HepG2 (cell line): ENCODE results near the gene C16orf95. TPM values are rescaled to one million over a fixed set of nuclear protein-coding genes. Genes with fewer than 3 reads are reported as not detected.
A peak's percentile ranks its signal among the peaks of the same experiment; 100 is the strongest.

ENCODE experiments used
- ATAC-seq: fragments of 200-7000 bp; cut with Tn5 transposase; 3 replicates; pipeline ENCODE4 v1.9.1; 2020; ENCODE audit warnings: mild to moderate bottlenecking, moderate library complexity
- BruUV-seq: library from RNA; stranded (reverse); fragments of 400-500 nt; replicated peaks from 2 replicates; lab custom pipeline; 2021; lab: Mats Ljungman, UMichigan
- CTCF ChIA-PET: fragments of 300-600 bp; formaldehyde crosslinking; extraction: SDS; loops from one replicate; lab custom pipeline; 2021; ENCODE audit warnings: low total read pairs, inconsistent platforms, low intra/inter-chr PET ratio; lab: Yijun Ruan, JAX
- POLR2A ChIA-PET: fragments of 350-600 bp; sonication (Branson Sonifier 250); formaldehyde crosslinking; loops from one replicate; lab custom pipeline; 2020; ENCODE audit warnings: antibody characterized with exemption, inconsistent platforms; lab: Yijun Ruan, JAX
- DNase-seq: peaks from one replicate; pipeline ENCODE4 v3.0.0-alpha.2; 2015; ENCODE audit warnings: low spot score
- FAIRE-seq: peaks from 3 replicates; lab custom pipeline; 2011; peaks lifted over from hg19 to GRCh38; lab: Jason Lieb, UNC
- H2AFZ ChIP-seq: one replicate; pipeline ENCODE4 v1.6.1; 2011; ENCODE audit warnings: low read length, inconsistent platforms
- H3K27ac ChIP-seq: fragments of 300-600 bp; 3 replicates; pipeline ENCODE4 v1.8.0; 2011; ENCODE audit warnings: mixed run types, mild to moderate bottlenecking, mixed read lengths, low read length, inconsistent platforms; ENCODE audit not compliant: insufficient read depth; ENCODE audit errors: extremely low read length
- H3K27me3 ChIP-seq, 2 experiments: fragments of 200-600 bp in 1 of 2; 2 replicates in 1 of 2; 3 replicates in 1 of 2; pipeline versions ENCODE4 v1.6.0 to v1.8.0; 2011; ENCODE audit warnings: low read length in 2 of 2, mild to moderate bottlenecking in 2 of 2, moderate library complexity in 2 of 2, inconsistent platforms in 1 of 2; ENCODE audit not compliant: insufficient read depth in 2 of 2, control insufficient read depth in 1 of 2
- H3K36me3 ChIP-seq, 2 experiments: fragments of 200-600 bp in 1 of 2; replicated peaks in 1 of 2; 2 replicates in 1 of 2; 3 replicates in 1 of 2; pipeline versions ENCODE4 v1.5.1 to v1.8.0; 2011; ENCODE audit warnings: low read length in 2 of 2, inconsistent platforms in 1 of 2; ENCODE audit not compliant: insufficient read depth in 2 of 2, control insufficient read depth in 1 of 2
- H3K4me1 ChIP-seq: 2 replicates; pipeline ENCODE4 v1.5.1; 2012; ENCODE audit warnings: low read length, inconsistent platforms; ENCODE audit not compliant: insufficient read depth
- H3K4me2 ChIP-seq: 2 replicates; pipeline ENCODE4 v1.6.0; 2011; ENCODE audit warnings: low read depth, low read length, inconsistent platforms
- H3K4me3 ChIP-seq, 3 experiments: fragments of 200-600 bp in 1 of 3; sonication (generic), shearing (Covaris generic) in 1 of 3; replicated peaks in 1 of 3; 2 replicates each; pipeline ENCODE4 v1.5.1; 2011 to 2016; ENCODE audit warnings: low read length in 3 of 3, inconsistent platforms in 2 of 3, low read depth in 2 of 3, mild to moderate bottlenecking in 2 of 3, control low read depth in 1 of 3, mixed read lengths in 1 of 3; ENCODE audit not compliant: insufficient read depth in 1 of 3
- H3K79me2 ChIP-seq: one replicate; pipeline ENCODE4 v1.6.1; 2011; ENCODE audit warnings: low read length, inconsistent platforms; ENCODE audit not compliant: insufficient read depth
- H3K9ac ChIP-seq: 2 replicates; pipeline ENCODE4 v1.6.0; 2011; ENCODE audit warnings: mild to moderate bottlenecking, low read depth, low read length, inconsistent platforms; ENCODE audit not compliant: insufficient read depth
- H3K9me3 ChIP-seq: 2 replicates; pipeline ENCODE4 v1.5.1; 2012; ENCODE audit warnings: mild to moderate bottlenecking, low read length
- H4K20me1 ChIP-seq: 2 replicates; pipeline ENCODE4 v1.6.0; 2011; ENCODE audit warnings: inconsistent platforms, mild to moderate bottlenecking, low read length, moderate library complexity; ENCODE audit not compliant: insufficient read depth
- FOXC1 ChIP-seq: sonication (generic); formaldehyde crosslinking; IDR thresholded peaks from 2 replicates; pipeline ENCODE4 v1.8.0; 2022; ENCODE audit warnings: mild to moderate bottlenecking, missing genetic modification reagents, borderline replicate concordance
- NFKB2 ChIP-seq: sonication (generic); formaldehyde crosslinking; IDR thresholded peaks from 2 replicates; pipeline ENCODE4 v1.4.0; 2020; ENCODE audit warnings: missing genetic modification reagents, borderline replicate concordance
- POLR2G ChIP-seq: fragments of 200-400 bp; formaldehyde crosslinking; IDR thresholded peaks from 2 replicates; pipeline ENCODE4 v1.6.1; 2018; ENCODE audit warnings: mild to moderate bottlenecking, low read depth, low read length, moderate library complexity
- SUZ12 ChIP-seq: fragments of 150-350 bp; IDR thresholded peaks from 2 replicates; pipeline ENCODE4 v1.6.1; 2014; ENCODE audit warnings: low read depth, low read length
- TRIM24 ChIP-seq: sonication (generic); formaldehyde crosslinking; IDR thresholded peaks from 2 replicates; pipeline ENCODE4 v1.8.0; 2022; ENCODE audit warnings: mild to moderate bottlenecking, missing genetic modification reagents
- ZBTB38 ChIP-seq: sonication (generic); formaldehyde crosslinking; IDR thresholded peaks from 2 replicates; pipeline ENCODE4 v1.5.1; 2020; ENCODE audit warnings: mild to moderate bottlenecking, missing genetic modification reagents
- ZHX1 ChIP-seq: sonication (generic); formaldehyde crosslinking; IDR thresholded peaks from 2 replicates; pipeline ENCODE4 v1.8.1; 2022; ENCODE audit warnings: low read depth, mild to moderate bottlenecking, missing genetic modification reagents
- ZNF230 ChIP-seq: sonication (generic); formaldehyde crosslinking; IDR thresholded peaks from 2 replicates; pipeline ENCODE4 v1.4.0; 2020; ENCODE audit warnings: mild to moderate bottlenecking, missing genetic modification reagents
- ZNF768 ChIP-seq: sonication (generic); formaldehyde crosslinking; IDR thresholded peaks from 2 replicates; pipeline ENCODE4 v1.4.0; 2020; ENCODE audit warnings: missing genetic modification reagents
- ZSCAN25 ChIP-seq: sonication (generic); formaldehyde crosslinking; IDR thresholded peaks from 2 replicates; pipeline ENCODE4 v1.8.0; 2022; ENCODE audit warnings: mild to moderate bottlenecking, missing genetic modification reagents
- ZZZ3 ChIP-seq: sonication (generic); formaldehyde crosslinking; IDR thresholded peaks from 2 replicates; pipeline ENCODE4 v1.4.0; 2020; ENCODE audit warnings: missing genetic modification reagents, mild to moderate bottlenecking, borderline replicate concordance
- WGBS: methylation state at CpG from one replicate; pipeline ENCODE4 v1.1.6; 2017; ENCODE audit warnings: low lambda C conversion rate; 5-methylcytosine and 5-hydroxymethylcytosine counted together
- in situ Hi-C: cut with HindIII; loops from 2 replicates; pipeline ENCODE4 v1.10.0; 2017; ENCODE audit warnings: low pct_unique_long_range_greater_than_20kb; ENCODE audit not compliant: extremely low pct_ligation_motif_present
- intact Hi-C: fragments of 100-400 bp; cut with micrococcal nuclease; formaldehyde crosslinking; loops from one replicate; pipeline ENCODE4 v1.10.0; 2022; ENCODE audit not compliant: unreplicated experiment
- polyA plus RNA-seq, 8 experiments: library from polyadenylated mRNA; depleted of rRNA in 3 of 8; stranded (reverse) in 7 of 8; unstranded in 1 of 8; fragments of >200 nt; fragmentation: Illumina TruSeq in 4 of 8; extraction: Trizol in 4 of 8; gene quantifications; 2 replicates each; pipeline versions ENCODE4 v1.2.1 to v1.2.3, GENCODE V29; 2011 to 2016; ENCODE audit warnings: low read depth in 4 of 8, missing spikeins in 1 of 8, mixed read lengths in 1 of 8; ENCODE audit not compliant: insufficient read depth in 1 of 8
- total RNA-seq, 5 experiments: library from RNA; depleted of rRNA; stranded (reverse); fragments of >200 nt; fragmentation: Illumina TruSeq; extraction: Trizol; gene quantifications; 2 replicates each; pipeline ENCODE4 v1.2.3, GENCODE V29; 2016; ENCODE audit warnings: low read depth in 1 of 5
- TF ChIP-seq, protein P1 (sequence below): sonication (generic); formaldehyde crosslinking; IDR thresholded peaks from 2 replicates; pipeline ENCODE4 v1.8.0; 2022; ENCODE audit warnings: missing genetic modification reagents, low read depth, mild to moderate bottlenecking, borderline replicate concordance
- TF ChIP-seq, protein P2 (sequence below): sonication (generic); formaldehyde crosslinking; IDR thresholded peaks from 2 replicates; pipeline ENCODE4 v1.8.1; 2023; ENCODE audit warnings: mild to moderate bottlenecking, missing genetic modification reagents
- TF ChIP-seq, protein P3 (sequence below): sonication (generic); formaldehyde crosslinking; IDR thresholded peaks from 2 replicates; pipeline ENCODE4 v1.5.1; 2020; ENCODE audit warnings: mild to moderate bottlenecking, missing genetic modification reagents, moderate library complexity

Gene C16orf95
- total and polyA plus RNA-seq, 2 of the 13 experiments (the other 11 are each of a cell fraction or from before 2014, with no cell fraction given), result 2.8 to 8.6 TPM

- ATAC-seq, result peak; percentile 8; the same call in 2 of the 3 replicates
- H3K27me3 ChIP-seq, result no peaks in the 10 kb centered on the region
- peaks cover 52 to 92% of the 10 kb centered on the region in 2 experiments for H3K36me3 ChIP-seq
- no peak for DNase-seq
- peaks cover 98% of the 10 kb centered on the region for H4K20me1 ChIP-seq
- ChIA-PET CTCF (no interaction called here), POLR2A (interaction anchor here (18.0 kb wide), 1 partner anchor 14 kb away, joined by 265 read pairs; the partner anchor contains the start of gene FBXO31)
- peaks cover 98% of the 10 kb centered on the region for H3K79me2 ChIP-seq
- FAIRE-seq, result no peak
- no peak overlapping the region for H3K27ac ChIP-seq
- no peak overlapping the region for H3K9ac ChIP-seq
- BruUV-seq, result no TSS peak
- no peaks in the 10 kb centered on the region for H3K9me3 ChIP-seq
- no peak overlapping the region for H2AFZ ChIP-seq
- in situ Hi-C loops, result no loop called here
- WGBS, result 94% methylated on average over 12 of the region's 17 CpGs
- H3K4me1 ChIP-seq, result peaks cover 59% of the 10 kb centered on the region
- no peak overlapping the region for H3K4me3 ChIP-seq
- H3K4me2 ChIP-seq, result no peak overlapping the region
- intact Hi-C loops, result no loop called here
- TF ChIP-seq POLR2G (0 out of 2 replicates have a peak, but pooled peaks have one; percentile 31), ZHX1 (CRISPR knock-in tag) (no peak), SUZ12 (no peak), ZZZ3 (CRISPR knock-in tag) (no peak), FOXC1 (CRISPR knock-in tag) (no peak), ZNF230 (CRISPR knock-in tag) (no peak), NFKB2 (CRISPR knock-in tag) (peak; percentile 38; the same call in 1 of the 2 replicates), ZSCAN25 (CRISPR knock-in tag) (no peak), ZBTB38 (CRISPR knock-in tag) (peak; percentile 43; the same call in 1 of the 2 replicates), ZNF768 (CRISPR knock-in tag) (peak; percentile 13; the same call in 1 of the 2 replicates), TRIM24 (CRISPR knock-in tag) (no peak)
- TF ChIP-seq, protein P1, sequence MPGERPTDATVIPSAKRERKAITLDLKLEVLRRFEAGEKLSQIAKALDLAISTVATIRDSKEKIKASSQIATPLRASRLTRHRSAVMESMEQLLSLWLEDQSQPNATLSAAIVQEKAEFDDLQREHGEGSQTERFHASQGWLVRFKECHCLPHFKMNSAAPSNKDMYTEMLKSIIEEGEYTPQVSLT (CRISPR knock-in tag), result no peak
- TF ChIP-seq, protein P2, sequence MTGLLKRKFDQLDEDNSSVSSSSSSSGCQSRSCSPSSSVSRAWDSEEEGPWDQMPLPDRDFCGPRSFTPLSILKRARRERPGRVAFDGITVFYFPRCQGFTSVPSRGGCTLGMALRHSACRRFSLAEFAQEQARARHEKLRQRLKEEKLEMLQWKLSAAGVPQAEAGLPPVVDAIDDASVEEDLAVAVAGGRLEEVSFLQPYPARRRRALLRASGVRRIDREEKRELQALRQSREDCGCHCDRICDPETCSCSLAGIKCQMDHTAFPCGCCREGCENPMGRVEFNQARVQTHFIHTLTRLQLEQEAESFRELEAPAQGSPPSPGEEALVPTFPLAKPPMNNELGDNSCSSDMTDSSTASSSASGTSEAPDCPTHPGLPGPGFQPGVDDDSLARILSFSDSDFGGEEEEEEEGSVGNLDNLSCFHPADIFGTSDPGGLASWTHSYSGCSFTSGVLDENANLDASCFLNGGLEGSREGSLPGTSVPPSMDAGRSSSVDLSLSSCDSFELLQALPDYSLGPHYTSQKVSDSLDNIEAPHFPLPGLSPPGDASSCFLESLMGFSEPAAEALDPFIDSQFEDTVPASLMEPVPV (CRISPR knock-in tag), result 0 out of 2 replicates have a peak, but pooled peaks have one; percentile 27
- TF ChIP-seq, protein P3, sequence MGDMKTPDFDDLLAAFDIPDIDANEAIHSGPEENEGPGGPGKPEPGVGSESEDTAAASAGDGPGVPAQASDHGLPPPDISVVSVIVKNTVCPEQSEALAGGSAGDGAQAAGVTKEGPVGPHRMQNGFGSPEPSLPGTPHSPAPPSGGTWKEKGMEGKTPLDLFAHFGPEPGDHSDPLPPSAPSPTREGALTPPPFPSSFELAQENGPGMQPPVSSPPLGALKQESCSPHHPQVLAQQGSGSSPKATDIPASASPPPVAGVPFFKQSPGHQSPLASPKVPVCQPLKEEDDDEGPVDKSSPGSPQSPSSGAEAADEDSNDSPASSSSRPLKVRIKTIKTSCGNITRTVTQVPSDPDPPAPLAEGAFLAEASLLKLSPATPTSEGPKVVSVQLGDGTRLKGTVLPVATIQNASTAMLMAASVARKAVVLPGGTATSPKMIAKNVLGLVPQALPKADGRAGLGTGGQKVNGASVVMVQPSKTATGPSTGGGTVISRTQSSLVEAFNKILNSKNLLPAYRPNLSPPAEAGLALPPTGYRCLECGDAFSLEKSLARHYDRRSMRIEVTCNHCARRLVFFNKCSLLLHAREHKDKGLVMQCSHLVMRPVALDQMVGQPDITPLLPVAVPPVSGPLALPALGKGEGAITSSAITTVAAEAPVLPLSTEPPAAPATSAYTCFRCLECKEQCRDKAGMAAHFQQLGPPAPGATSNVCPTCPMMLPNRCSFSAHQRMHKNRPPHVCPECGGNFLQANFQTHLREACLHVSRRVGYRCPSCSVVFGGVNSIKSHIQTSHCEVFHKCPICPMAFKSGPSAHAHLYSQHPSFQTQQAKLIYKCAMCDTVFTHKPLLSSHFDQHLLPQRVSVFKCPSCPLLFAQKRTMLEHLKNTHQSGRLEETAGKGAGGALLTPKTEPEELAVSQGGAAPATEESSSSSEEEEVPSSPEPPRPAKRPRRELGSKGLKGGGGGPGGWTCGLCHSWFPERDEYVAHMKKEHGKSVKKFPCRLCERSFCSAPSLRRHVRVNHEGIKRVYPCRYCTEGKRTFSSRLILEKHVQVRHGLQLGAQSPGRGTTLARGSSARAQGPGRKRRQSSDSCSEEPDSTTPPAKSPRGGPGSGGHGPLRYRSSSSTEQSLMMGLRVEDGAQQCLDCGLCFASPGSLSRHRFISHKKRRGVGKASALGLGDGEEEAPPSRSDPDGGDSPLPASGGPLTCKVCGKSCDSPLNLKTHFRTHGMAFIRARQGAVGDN (CRISPR knock-in tag), result peak; percentile 41
Observed at GRCh38 chr16:87363771-87364455, 46.7 kb upstream of the C16orf95 start.
